Measurements from ENCODE around the gene IRX4. TPM values are rescaled to one million over a fixed set of nuclear protein-coding genes. Genes with fewer than 3 reads are reported as not detected.

Gene IRX4
- polyA plus RNA-seq, 2 donors, result 9.3 to 15.6 TPM

DNA sequence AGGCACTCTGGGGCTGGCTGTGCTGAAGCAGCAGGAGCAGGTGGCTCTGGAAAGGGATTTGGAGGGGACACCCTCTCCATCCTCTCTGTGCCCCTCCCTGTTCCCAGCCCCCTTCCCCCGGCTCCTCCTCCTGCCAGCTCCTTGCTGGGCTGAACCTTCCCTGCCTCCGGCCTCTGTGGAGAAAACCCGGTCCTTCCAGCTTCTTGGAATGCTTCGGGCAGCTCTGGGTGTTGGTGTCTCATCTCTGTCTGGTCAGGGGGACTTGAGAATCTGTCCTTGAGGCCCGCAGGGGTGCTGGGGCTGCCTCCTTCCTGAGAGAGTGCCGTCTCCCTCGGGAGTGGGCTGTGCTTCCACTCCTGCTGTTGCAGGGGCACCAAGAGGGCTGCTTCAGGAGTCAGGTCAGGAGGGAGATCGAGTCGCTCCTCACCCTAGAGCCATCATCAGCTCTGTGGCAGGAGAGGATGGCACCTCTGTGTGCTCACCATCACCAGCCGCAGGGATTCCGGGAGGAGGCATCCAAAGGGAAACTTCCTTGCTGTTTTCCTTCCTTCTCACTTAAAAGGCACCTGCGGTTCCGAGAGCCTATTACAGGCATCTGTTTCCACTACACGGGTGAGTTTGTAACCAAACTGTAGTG lies 50.9 kb downstream of the IRX4 start:
- 36 to 46% methylated on average over 14 of the region's 14 CpGs for WGBS, 2 donors
- no peak overlapping the region for H3K27ac ChIP-seq (ENCODE audit: low read depth in 2 of 2, low read length in 1 of 2)
- H3K36me3 ChIP-seq (ENCODE audit: control insufficient read depth in 2 of 2, insufficient read depth in 2 of 2, low read length in 1 of 2), result no peaks in the 10 kb centered on the region
- peaks cover 0 to 2% of the 10 kb centered on the region in 2 donors for H3K4me1 ChIP-seq (ENCODE audit: control insufficient read depth in 2 of 2, insufficient read depth in 2 of 2, low read length in 1 of 2)
- H3K4me3 ChIP-seq (ENCODE audit: low read depth in 1 of 2, low read length in 2 of 2), result no peak overlapping the region
- no peaks in the 10 kb centered on the region for H3K9me3 ChIP-seq (ENCODE audit: control insufficient read depth in 2 of 2, insufficient read depth in 1 of 2, low read depth in 1 of 2, low read length in 1 of 2)
- no peaks in the 10 kb centered on the region for H3K27me3 ChIP-seq (ENCODE audit: control insufficient read depth in 1 of 2, insufficient read depth in 2 of 2, low read length in 2 of 2)

DNA sequence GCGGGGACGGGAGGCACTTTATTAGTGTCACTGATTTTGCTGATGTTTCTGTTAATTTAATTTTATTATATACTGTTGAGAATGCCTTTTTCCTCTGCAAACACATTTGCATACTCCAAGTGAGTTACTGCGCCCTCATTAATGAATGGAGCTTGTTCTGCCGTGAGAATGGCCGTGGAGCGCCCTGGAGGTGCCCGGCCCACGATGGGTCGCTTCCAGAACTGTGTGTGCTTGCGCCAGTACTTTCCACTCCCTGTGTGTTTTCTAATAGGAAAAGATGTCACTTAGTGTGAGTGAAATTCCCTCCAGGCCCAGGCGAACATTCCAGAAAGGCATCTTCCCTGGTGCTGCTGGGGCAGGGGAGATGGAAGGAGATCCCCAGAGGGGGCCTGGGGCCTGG lies 51.5 kb downstream of the IRX4 start:
- Histone ChIP-seq H3K9me3 (ENCODE audit: control insufficient read depth in 2 of 2, insufficient read depth in 1 of 2, low read depth in 1 of 2, low read length in 1 of 2) (no peaks in the 10 kb centered on the region), H3K4me1 (ENCODE audit: control insufficient read depth in 2 of 2, insufficient read depth in 2 of 2, low read length in 1 of 2) (peaks cover 0 to 2% of the 10 kb centered on the region in 2 donors), H3K27ac (ENCODE audit: low read depth in 2 of 2, low read length in 1 of 2) (no peak overlapping the region), H3K27me3 (ENCODE audit: control insufficient read depth in 1 of 2, insufficient read depth in 2 of 2, low read length in 2 of 2) (no peaks in the 10 kb centered on the region), H3K36me3 (ENCODE audit: control insufficient read depth in 2 of 2, insufficient read depth in 2 of 2, low read length in 1 of 2) (peaks cover 0 to 3% of the 10 kb centered on the region in 2 donors), H3K4me3 (ENCODE audit: low read depth in 1 of 2, low read length in 2 of 2) (no peak overlapping the region)
- WGBS, 2 donors, result 87 to 93% methylated on average over 11 of the region's 11 CpGs

DNA sequence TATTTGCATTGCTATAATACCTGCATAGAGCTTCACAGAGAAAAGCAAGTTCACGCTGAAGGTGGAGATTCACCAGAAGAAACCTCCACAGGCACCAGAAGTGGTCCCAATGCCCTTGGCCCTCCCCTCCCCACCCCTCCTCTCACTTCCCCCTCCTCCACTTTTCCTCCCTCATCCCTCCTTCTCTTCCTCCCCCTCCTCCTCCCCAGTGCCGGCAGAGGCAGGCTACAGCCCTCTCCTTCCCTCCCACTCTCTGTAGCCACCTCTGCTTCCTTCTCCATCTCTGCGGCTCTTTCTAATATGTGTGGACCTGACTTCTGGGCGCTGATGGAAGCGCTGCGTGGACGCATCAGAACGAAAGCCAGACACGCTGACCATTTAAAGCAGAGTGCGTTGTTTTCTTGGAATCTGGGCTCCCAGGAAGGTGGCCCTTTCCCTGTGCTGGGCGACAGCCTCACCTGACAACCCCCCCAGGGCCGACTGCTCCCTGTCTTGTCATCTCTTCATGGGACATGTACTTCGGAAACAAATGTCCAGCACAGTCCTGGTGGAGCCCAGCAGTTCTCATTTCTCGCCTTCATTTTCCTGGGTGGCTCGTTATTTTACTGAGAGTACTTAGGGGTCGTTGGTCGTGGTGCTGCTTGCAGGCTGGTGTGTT lies 52.0 kb downstream of the IRX4 start:
- WGBS, 2 donors, result 88 to 90% methylated on average over 17 of the region's 17 CpGs
- no peak overlapping the region for H3K4me3 ChIP-seq (ENCODE audit: low read depth in 1 of 2, low read length in 2 of 2)

DNA sequence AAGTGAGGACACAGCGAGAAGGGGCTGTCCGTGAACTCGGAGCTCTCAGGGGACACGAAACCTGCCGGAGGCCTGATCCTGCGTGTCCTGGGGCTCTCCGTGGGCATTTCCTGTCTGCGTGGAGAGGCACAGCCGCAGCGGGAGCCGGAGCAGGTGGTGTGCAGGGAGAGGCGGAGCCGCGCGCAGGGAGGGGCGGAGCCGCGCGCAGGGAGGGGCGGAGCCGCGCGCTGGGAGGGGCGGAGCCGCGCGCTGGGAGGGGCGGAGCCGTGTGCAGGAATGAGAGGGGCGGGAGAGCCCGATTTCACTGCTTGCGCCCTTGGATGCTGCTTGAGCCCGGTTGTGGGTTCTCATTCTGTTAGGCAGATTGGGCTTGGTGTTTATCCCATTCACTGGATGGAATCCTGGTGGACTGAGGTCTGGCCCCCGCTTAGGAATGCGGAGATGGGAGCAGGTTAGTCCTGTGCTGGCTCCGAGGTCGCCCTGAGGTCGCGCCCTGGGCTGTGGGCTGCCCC lies 54.8 kb downstream of the IRX4 start:
- Histone ChIP-seq H3K27ac (ENCODE audit: low read depth in 2 of 2, low read length in 1 of 2) (no peak overlapping the region), H3K4me1 (ENCODE audit: control insufficient read depth in 2 of 2, insufficient read depth in 2 of 2, low read length in 1 of 2) (peaks cover 0 to 2% of the 10 kb centered on the region in 2 donors), H3K36me3 (ENCODE audit: control insufficient read depth in 2 of 2, insufficient read depth in 2 of 2, low read length in 1 of 2) (peaks cover 0 to 16% of the 10 kb centered on the region in 2 donors), H3K9me3 (ENCODE audit: control insufficient read depth in 2 of 2, insufficient read depth in 1 of 2, low read depth in 1 of 2, low read length in 1 of 2) (no peaks in the 10 kb centered on the region), H3K27me3 (ENCODE audit: control insufficient read depth in 1 of 2, insufficient read depth in 2 of 2, low read length in 2 of 2) (no peaks in the 10 kb centered on the region), H3K4me3 (ENCODE audit: low read depth in 1 of 2, low read length in 2 of 2) (no peak overlapping the region)
- WGBS, 2 donors, result 40 to 58% methylated on average over 28 to 39 of the region's 39 CpGs

More for the DNA sequence above, 52.0 kb downstream of the IRX4 start:
- Histone ChIP-seq H3K36me3 (ENCODE audit: control insufficient read depth in 2 of 2, insufficient read depth in 2 of 2, low read length in 1 of 2) (peaks cover 0 to 5% of the 10 kb centered on the region in 2 donors), H3K27ac (ENCODE audit: low read depth in 2 of 2, low read length in 1 of 2) (no peak overlapping the region), H3K27me3 (ENCODE audit: control insufficient read depth in 1 of 2, insufficient read depth in 2 of 2, low read length in 2 of 2) (no peaks in the 10 kb centered on the region), H3K4me1 (ENCODE audit: control insufficient read depth in 2 of 2, insufficient read depth in 2 of 2, low read length in 1 of 2) (peaks cover 0 to 2% of the 10 kb centered on the region in 2 donors), H3K9me3 (ENCODE audit: control insufficient read depth in 2 of 2, insufficient read depth in 1 of 2, low read depth in 1 of 2, low read length in 1 of 2) (no peaks in the 10 kb centered on the region)

Other genes with a start within 250 kb of the IRX4 start
- 10 to 100 TPM; 32.6 to 78.2 TPM for gene MRPL36, start 83.1 kb downstream of the IRX4 start, polyA plus RNA-seq
- gene NDUFS6, start 81.5 kb downstream of the IRX4 start, polyA plus RNA-seq, result 10 to 100 TPM; 41.8 to 67.4 TPM